HG03520 (cell line): Measurements from ENCODE around the gene KRT73.

Source experiments
- ATAC-seq: cut with Tn5 transposase; IDR thresholded peaks from one replicate; pipeline ENCODE4 v1.9.1; 2021; ENCODE audit warnings: mild to moderate bottlenecking, moderate library complexity; ENCODE audit not compliant: unreplicated experiment

The KRT73 gene

GRCh38 chr12:52618216-52618615 lies at the start of gene KRT73:
TSS of gene KRT73 (minus strand) at chr12:52618559. CDS start at chr12:52618524, 35 bp downstream.
- no peak for ATAC-seq

- ATAC-seq = no peak
Observed at GRCh38 chr12:52667931-52668330, 49.6 kb upstream of the KRT73 start.

- ATAC-seq = no peak
Observed at GRCh38 chr12:52667509-52667908, 49.1 kb upstream of the KRT73 start.

GRCh38 chr12:52666471-52666870 lies 48.1 kb upstream of the KRT73 start:
- ATAC-seq = no peak

- ATAC-seq = no peak
Observed at GRCh38 chr12:52663420-52663819, 45.1 kb upstream of the KRT73 start.

- ATAC-seq = no peak
Observed at GRCh38 chr12:52662918-52663229, 44.5 kb upstream of the KRT73 start.

GRCh38 chr12:52662093-52662917 lies 43.9 kb upstream of the KRT73 start:
- no peak for ATAC-seq

- no peak for ATAC-seq
Observed at GRCh38 chr12:52661668-52662067, 43.3 kb upstream of the KRT73 start.

- ATAC-seq = no peak
Observed at GRCh38 chr12:52660934-52661499, 42.7 kb upstream of the KRT73 start.

GRCh38 chr12:52659951-52660350 lies 41.6 kb upstream of the KRT73 start:
- ATAC-seq = no peak

- no peak for ATAC-seq
Observed at GRCh38 chr12:52659395-52659794, 41.0 kb upstream of the KRT73 start.

- ATAC-seq = no peak
Observed at GRCh38 chr12:52658196-52658595, 39.8 kb upstream of the KRT73 start.

- ATAC-seq = no peak
Observed at GRCh38 chr12:52657250-52657902, 39.0 kb upstream of the KRT73 start.

- ATAC-seq = no peak
Observed at GRCh38 chr12:52656616-52657015, 38.3 kb upstream of the KRT73 start.

GRCh38 chr12:52655720-52656124 lies 37.4 kb upstream of the KRT73 start:
- no peak for ATAC-seq

- no peak for ATAC-seq
Observed at GRCh38 chr12:52655251-52655650, 36.9 kb upstream of the KRT73 start.

GRCh38 chr12:52651726-52652261 lies 33.4 kb upstream of the KRT73 start, which contains the start of gene KRT2:
TSS of gene KRT2 (minus strand) at chr12:52652211. CDS start at chr12:52652142, 69 bp downstream.
- ATAC-seq = no peak

GRCh38 chr12:52650520-52651081 lies 32.2 kb upstream of the KRT73 start:
- ATAC-seq = no peak

GRCh38 chr12:52649066-52649465 lies 30.7 kb upstream of the KRT73 start:
- ATAC-seq = no peak

- no peak for ATAC-seq
Observed at GRCh38 chr12:52648012-52648550, 29.7 kb upstream of the KRT73 start.

GRCh38 chr12:52647601-52648000 lies 29.2 kb upstream of the KRT73 start:
- no peak for ATAC-seq
